ENCODE data around the gene PNPLA6. TPM values are rescaled to one million over a fixed set of nuclear protein-coding genes. Genes with fewer than 3 reads are reported as not detected.

PNPLA6 gene
- total and polyA plus RNA-seq, 10 of the 15 experiments (the other 5 are each of a cell fraction or from before 2014, with no cell fraction given), result 0.95 to 105 (median 40.0) TPM

DNA sequence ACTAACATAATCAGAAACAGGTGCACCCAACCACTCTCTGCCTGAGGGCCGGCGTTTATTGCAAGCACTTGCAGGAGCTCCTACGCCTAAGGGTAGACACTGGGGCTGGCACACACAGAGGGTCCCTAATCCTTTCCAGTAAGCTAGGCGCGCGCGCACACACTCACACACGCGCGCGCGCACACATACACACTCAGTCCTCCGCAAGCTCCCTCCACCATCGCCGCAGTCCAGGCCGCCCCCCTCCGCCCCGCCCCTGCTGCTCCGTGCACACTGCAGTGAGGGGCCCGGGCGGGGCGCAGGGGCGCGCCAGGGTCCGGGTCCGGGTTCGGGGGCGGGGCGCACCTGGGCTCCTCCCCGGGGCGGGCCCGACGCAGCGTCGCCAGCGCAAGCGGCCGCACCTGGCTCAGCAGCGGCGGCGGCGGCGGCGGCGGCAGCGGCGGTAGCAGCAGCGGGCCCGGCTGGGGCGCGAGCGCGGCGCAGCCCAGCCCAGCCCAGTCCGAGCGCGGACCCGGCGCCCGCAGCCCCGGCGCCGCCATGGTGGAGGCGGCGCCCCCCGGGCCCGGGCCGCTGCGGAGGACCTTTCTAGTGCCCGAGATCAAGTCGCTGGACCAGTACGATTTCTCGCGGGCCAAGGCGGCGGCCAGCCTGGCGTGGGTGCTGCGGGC lies 60.1 kb downstream of the PNPLA6 start, which contains the start of gene CAMSAP3:
Gene CAMSAP3 (plus strand): TSS at position 398 of the 668 bp plus-strand sequence. CDS start 140 bp downstream, at position 538.
- DNase-seq (ENCODE audit: low read depth, low spot score) (no peak), FAIRE-seq (no peak), ATAC-seq (peak; percentile 66)
- Histone ChIP-seq H2AFZ (ENCODE audit: control insufficient read depth, low read depth, low read length) (peak within 1 kb of the TSS; percentile 28), H4K20me1 (ENCODE audit: control insufficient read depth, insufficient read depth) (no peaks in the 10 kb centered on the region), H3K9ac (ENCODE audit: control insufficient read depth, insufficient read depth, low read length) (no peak within 1 kb of the TSS), H3K27ac (ENCODE audit: control insufficient read depth, insufficient read depth) (no peak within 1 kb of the TSS), H3K4me3 (peak within 1 kb of the TSS; percentile 77), H3K4me2 (ENCODE audit: control insufficient read depth, insufficient read depth) (peak within 1 kb of the TSS; percentile 62), H3K36me3 (ENCODE audit: control insufficient read depth in 2 of 2, insufficient read depth in 2 of 2, low read length in 1 of 2) (no peaks in the 10 kb centered on the region), H3K27me3 (replicated peaks in 1 of 2; ENCODE audit: control insufficient read depth in 2 of 2, insufficient read depth in 2 of 2, low read length in 1 of 2) (peaks cover 0 to 2% of the 10 kb centered on the region in 2 experiments; a peak in 1 of 4 replicates), H3K4me1 (ENCODE audit: control insufficient read depth, insufficient read depth, low read length) (no peaks in the 10 kb centered on the region; the same call in 1 of the 2 replicates), H3K79me2 (ENCODE audit: control insufficient read depth, insufficient read depth, low read length) (no peaks in the 10 kb centered on the region), H3K9me3 (replicated peaks; ENCODE audit: control insufficient read depth, insufficient read depth, low read length) (no peaks in the 10 kb centered on the region)
- 3% methylated on average over 48 of the region's 78 CpGs for WGBS (ENCODE audit: insufficient coverage, insufficient replicate concordance, low lambda C conversion rate, missing lambda C conversion rate)
- BruUV-seq (replicated peaks), result no TSS peak
- POLR2A ChIA-PET, result interaction anchor here (1.3 kb wide), 1 partner anchor 10 kb away, joined by 3 read pairs; no protein-coding TSS in a partner anchor
- SMC1A ChIA-PET (ENCODE audit: uncharacterized antibody, unreplicated experiment), result no interaction called here
- TF ChIP-seq TCF3 (IDR thresholded peaks at IDR 0.05; ENCODE audit: borderline replicate concordance, insufficient read depth, low read depth, low read length) (0 out of 2 replicates have a peak, but pooled peaks have one; percentile 11), DPF2 (IDR thresholded peaks at IDR 0.05) (0 out of 2 replicates have a peak, but pooled peaks have one; percentile 15), GATAD2B (conservative IDR thresholded peaks at IDR 0.05; ENCODE audit: low read depth) (0 out of 2 replicates have a peak, but pooled peaks have one; percentile 25), SUPT20H (IDR thresholded peaks at IDR 0.05; ENCODE audit: borderline replicate concordance, control insufficient read depth, low read depth, low read length) (no peak), SREBF1 (IDR thresholded peaks at IDR 0.05; ENCODE audit: low read length) (no peak), SPI1 (IDR thresholded peaks at IDR 0.05; ENCODE audit: borderline replicate concordance, insufficient read depth, low read depth, low read length) (no peak), SMARCA5 (IDR thresholded peaks at IDR 0.05) (peak; percentile 22; the same call in 1 of the 2 replicates), IKZF2 (IDR thresholded peaks at IDR 0.05) (no peak), RCOR1 (conservative IDR thresholded peaks at IDR 0.05; ENCODE audit: low read depth, low read length) (no peak), LARP7 (IDR thresholded peaks at IDR 0.05) (0 out of 2 replicates have a peak, but pooled peaks have one; percentile 33)
- CTCF ChIA-PET, result interaction anchor here (1.7 to 4.7 kb wide), 3 partner anchors 27 to 241 kb away, joined by 4 to 30 read pairs (median 9); no protein-coding TSS in a partner anchor
- RAD21 ChIA-PET (ENCODE audit: unreplicated experiment), result no interaction called here
- in situ Hi-C loops (cut with MboI) (no loop called here), intact Hi-C loops (cut with micrococcal nuclease; ENCODE audit: unreplicated experiment) (no loop called here)

Measured in GM12878 (cell line).